ENCODE data around the gene METAP1.
"Not testable (repeated sequence)": the region's sequence is repeated elsewhere in the genome, so short reads cannot be mapped to it uniquely, and the experiment has no call there.

The METAP1 gene

DNA sequence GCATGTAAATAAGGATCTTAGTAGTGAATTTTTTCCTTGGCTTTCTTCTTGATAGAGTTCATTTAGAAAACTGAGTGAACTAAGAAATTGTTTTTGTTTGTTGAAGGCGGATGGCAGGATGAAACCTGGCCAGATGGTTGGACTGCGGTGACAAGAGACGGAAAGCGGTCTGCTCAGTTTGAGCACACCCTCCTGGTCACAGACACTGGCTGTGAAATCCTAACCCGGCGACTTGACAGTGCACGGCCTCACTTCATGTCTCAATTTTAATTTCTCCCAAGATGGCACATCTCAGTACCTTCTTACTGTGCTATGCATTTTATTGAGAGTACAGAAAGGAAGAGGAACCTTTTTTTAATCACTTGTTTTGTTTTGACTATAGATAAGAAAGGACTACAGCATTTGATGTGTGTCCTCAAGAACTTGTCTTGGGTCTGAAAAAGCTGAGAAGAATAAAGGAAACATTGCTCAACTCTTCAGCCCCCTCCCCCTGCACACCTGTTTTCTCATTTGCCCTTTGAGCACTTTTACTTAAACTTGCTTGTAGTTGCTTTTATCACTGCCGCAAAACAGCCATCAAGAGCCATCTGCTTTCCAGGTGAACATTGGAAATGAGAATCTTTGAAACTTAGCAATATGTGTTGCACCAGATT lies 65.7 kb downstream of the METAP1 start:
- no peak for DNase-seq

DNA sequence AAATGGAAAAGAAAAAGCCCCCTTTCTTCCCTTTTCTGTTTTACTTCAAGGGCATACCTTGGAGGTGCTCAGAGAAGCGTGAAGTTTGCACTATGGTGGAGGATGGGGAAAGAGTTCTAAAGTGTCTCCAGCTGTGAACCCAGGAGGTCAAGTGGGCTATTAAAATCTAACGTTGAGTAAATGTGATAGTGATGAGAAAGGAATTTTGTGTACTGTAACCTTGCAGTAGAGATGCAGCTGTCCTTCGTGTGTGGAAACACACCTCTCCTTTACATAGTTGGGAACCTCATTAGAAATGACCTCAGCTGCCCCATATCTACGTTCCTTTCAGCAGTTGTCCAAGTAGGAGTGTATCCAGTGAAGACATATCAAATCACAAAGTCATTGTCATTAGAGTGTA lies 66.6 kb downstream of the METAP1 start:
- no peak for DNase-seq

GRCh38 chr4:99065521-99065920 lies 70.0 kb downstream of the METAP1 start:
- DNase-seq, result not testable (repeated sequence)

- no peak for DNase-seq
These were observed 72.1 kb downstream of the METAP1 start for GRCh38 chr4:99067617-99068016.

DNA sequence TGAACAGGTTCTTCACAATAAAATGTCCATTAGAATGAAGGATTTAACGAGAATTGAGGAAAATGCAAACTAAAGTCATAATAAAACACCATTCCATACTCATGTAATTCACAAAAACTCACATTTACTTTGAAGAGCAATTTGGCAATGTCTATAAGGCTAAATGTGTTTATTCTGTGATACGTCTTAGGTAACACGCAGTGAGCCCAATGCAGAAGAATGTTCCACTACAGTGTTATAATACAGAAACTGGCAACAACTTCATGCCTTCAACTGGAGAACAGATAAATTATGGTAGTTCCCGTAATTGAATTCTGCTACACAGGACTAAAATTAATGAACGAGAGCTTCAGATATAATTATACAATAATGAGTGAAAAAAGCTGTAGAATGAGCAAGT lies 75.6 kb downstream of the METAP1 start:
- DNase-seq, result no peak

GRCh38 chr4:99074816-99075215 lies 79.3 kb downstream of the METAP1 start:
- no peak for DNase-seq

DNA sequence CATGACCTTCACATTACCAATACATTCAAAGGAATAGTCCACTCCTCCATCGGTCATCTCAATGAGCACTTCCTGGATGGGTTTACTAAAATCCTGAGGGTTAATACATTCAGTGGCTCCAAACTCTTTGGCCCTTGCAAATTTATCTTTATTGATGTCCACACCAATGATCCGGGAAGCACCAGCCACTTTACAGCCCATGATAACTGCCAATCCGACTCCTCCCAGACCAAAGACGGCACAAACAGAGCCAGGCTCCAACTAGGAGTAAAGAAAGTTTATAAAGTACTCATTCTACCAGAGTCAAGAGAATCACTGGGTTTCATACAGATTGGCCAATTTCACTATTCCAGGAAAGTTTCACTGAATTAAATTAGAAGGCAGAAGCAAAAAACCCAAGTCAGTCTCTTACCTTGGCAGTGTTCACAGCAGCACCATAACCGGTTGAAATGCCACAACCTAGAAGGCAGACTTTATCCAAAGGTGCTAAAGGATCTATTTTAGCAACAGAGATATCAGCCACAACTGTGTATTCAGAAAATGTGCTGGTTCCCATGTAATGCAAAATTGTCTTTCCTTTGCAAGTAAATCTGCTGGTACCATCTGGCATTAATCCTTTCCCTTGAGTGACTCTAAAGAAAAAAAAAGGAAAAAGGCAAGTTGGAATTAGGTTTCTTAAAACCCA lies 80.9 kb downstream of the METAP1 start:
- no peak for DNase-seq

- DNase-seq, result no peak
These were observed 81.7 kb downstream of the METAP1 start for GRCh38 chr4:99077177-99077576.

GRCh38 chr4:99078336-99078735 lies 82.8 kb downstream of the METAP1 start:
- no peak for DNase-seq

DNA sequence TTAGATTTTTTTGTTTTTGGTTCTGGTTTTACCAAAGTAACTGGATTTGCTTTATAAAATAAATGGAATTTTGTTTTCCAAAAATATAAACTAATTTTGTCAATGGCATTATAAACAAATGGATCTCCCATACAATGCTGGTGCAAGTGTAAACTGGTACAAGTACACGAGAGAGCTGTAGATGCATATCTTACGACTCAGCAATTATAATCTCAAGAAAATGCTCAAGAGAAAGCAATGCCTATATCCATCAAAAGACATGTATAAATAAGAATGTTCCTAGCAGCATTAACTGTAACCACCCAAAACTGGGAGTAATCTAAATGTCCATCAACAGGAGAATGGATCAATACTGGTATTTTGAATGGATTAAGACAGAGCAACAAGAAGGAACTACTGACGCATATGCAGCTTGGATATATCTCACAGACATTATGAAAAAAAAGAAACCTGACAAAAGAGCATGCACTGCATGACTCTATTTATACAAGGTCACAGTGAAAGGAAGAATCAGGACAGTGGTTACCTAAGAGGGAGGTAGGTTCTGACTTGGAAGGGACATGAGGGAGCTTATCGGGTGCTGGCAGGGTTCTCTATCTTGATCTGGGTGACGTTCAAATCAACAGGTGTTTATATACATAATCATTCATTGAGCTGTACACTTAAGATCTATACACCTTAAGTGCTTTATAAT lies 83.6 kb downstream of the METAP1 start:
- DNase-seq, result no peak

DNA sequence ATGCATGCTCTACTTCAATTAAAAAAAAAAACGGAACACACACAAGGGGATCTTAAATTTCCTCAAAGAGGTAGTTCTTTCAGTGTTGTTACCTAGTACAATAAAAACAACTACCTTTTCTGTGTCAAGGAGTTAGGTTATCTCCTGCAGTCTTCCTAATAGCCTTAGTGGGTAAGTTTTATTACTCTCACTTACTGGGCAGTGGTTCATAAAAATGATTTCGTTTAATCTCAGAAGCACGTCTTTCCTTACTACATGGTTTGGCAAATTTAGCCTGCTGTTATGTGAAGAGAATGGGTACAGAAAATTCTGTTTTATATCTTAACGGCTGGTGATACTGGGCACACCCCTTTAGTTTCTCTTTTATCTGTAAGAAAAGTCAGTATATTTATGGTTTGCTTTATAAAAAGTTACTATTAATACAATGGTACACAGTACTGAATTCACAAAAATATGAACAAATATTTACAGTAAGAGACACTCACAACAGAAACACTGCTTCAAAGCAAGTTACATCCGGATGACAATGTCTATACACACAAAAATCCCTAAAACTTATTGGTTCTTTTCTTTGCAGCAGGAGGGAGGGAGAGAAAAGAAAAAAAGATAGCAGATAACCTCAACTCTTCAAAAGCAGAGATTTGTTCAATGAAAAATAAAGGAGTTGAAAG lies 84.2 kb downstream of the METAP1 start:
- no peak for DNase-seq

- not testable (repeated sequence) for DNase-seq
These were observed 85.3 kb downstream of the METAP1 start for GRCh38 chr4:99080869-99081268.

DNA sequence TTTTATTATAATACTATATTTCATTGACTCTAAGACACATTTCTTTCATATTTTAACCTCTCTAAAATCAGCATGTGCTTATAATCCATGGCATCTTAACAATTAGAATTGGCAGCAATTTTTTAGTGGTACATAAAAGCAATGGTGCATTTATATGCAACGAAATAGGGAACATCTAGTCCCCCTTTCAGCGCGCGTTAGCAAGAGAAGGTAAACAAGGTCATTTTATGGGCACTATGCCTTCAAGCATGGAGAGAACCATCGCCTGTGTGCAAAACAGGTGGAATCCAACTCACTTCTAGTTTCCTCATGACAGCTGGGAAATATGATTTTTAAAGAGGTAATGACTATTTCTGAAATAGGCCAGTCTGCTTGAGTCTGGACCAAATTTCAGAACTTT lies 86.7 kb downstream of the METAP1 start:
- DNase-seq, result no peak

DNA sequence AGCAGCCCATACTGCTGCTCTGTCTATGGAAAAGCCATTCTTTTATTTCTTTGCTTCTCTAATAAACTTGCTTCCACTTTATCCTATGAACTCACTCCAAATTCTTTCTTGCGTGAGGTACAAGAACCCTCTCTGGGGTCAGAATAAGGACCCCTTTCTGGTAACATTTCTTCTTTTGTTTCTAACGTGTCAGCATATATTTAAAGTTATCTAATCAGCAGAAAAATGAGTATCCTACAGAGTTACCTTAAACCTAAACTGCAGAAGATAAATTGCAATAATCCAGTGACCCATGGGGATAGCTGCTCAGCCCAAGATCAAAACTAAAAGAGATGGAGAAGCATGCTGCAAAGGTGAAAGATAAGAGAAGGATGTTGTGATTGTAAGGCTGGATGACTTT lies 89.1 kb downstream of the METAP1 start:
- DNase-seq, result no peak

- DNase-seq, result no peak
These were observed 92.5 kb downstream of the METAP1 start for GRCh38 chr4:99088023-99088449.

DNA sequence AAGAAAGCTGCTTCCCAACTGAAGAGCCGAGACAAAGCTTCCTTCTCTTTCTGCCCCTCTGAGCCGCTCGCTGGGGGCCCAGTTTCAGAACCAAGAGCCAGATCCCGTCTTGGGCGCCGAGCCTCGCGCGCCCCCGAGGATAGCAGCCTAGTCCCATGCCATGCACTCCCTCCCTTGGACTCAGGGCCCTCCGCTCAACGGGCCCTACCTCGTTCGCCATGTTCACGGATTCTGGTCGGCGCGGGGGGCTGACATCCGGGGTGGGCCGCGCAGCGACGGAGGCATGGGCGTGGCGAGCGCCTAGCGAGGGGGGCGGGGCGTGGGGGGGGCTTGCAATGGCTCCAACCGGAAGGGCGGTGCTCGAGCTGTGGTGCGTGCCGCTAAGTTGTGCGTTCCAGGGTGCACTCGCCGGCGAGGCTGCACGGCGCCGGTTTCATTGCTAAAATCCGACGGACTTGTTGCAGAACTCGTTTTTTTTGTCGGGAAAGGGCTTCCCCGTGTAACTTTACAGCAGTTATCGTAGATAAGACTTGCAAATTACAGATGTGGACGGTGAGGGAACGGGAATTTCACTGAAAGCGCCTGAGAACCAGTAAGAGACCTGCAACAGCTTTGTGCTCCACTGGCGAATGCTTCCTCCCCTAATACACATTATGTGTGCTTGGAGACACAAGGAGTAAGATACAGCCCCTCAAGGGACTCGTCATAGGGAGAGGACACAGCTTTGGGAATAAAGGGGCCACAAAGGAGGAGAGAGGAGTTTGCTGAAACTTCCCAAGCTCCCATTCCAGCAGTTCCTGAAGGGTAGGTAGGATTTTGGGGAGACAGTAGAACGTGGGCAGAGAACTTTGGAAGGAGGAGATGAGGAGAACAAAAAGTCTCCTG lies 93.2 kb downstream of the METAP1 start, which contains the start of gene ADH5:
Gene ADH5 (minus strand): TSS at position 308 of the 885 bp plus-strand sequence. CDS start 88 bp downstream, at position 220.
- peak; percentile 47 for DNase-seq

DNA sequence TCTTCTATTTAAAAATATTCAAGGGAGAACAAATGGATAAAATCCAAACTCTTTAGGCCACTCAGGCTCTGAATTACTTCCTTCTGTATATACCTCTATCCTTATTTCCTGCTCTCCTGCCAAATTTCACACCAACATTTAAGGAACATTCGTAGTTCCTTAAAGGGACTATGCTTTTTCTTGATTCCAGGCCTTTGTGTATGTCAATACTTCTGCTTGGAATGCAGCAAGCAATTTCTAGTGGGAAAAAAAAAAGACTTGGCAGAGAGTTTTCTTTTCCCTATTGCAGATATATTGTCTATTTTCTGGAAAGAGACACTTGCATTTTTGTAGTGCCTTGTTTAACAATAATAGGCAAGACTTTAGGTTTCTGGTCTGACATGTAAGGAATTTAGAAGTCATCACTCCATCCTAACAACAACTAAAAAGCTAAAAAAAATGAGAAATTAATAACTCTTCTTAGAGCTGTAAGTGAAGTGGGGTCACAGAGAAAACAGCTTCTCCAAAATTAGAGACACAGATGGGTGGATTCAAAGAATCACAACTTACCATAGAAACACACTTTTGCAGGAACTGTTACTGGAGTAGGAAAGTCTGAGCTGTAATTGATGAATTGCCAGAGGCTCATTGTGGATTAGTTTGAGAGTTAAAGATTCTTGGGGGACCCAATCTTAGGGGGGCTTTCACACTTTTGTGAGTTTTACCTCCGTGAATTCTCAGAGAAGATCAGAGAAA lies 95.1 kb downstream of the METAP1 start:
- no peak for DNase-seq

GRCh38 chr4:99091216-99091575 lies 95.7 kb downstream of the METAP1 start:
- no peak for DNase-seq

GRCh38 chr4:99091841-99092240 lies 96.3 kb downstream of the METAP1 start:
- DNase-seq, result not testable (repeated sequence)

- no peak for DNase-seq
These were observed 103.8 kb downstream of the METAP1 start for GRCh38 chr4:99099311-99099710.

GRCh38 chr4:99099814-99100213 lies 104.3 kb downstream of the METAP1 start:
- not testable (repeated sequence) for DNase-seq

GRCh38 chr4:99100876-99101275 lies 105.4 kb downstream of the METAP1 start:
- no peak for DNase-seq

All from NCI-H2107 (cell line).